Sciatic nerve (tissue), 2 donors: ENCODE results near the gene FAR1. TPM values are rescaled to one million over a fixed set of nuclear protein-coding genes. Genes with fewer than 3 reads are reported as not detected.
"Not testable (repeated sequence)": the region's sequence is repeated elsewhere in the genome, so short reads cannot be mapped to it uniquely, and the experiment has no call there.

Experiments
- ATAC-seq: fragments of 200-7000 bp; cut with Tn5 transposase; one replicate; pipeline ENCODE4 v1.9.1; 2020; ENCODE audit warnings: mild to moderate bottlenecking, moderate library complexity
- DNase-seq: peaks from one replicate; pipeline ENCODE4 v3.0.0-alpha.2; 2020; ENCODE audit warnings: low spot score
- intact Hi-C: fragments of 100-400 bp; cut with DNase I; formaldehyde crosslinking; loops from one replicate; pipeline ENCODE4 v1.14.2; 2022
- total RNA-seq: library from RNA; stranded (reverse); fragmentation: NEBNext Ultra II Directional; extraction: Animal tissue kit (Norgen Biotek cat#: 25700); gene quantifications from one replicate; pipeline ENCODE4 v1.2.1, GENCODE V29; 2021
- donor health status: DM: no; HTN: no; CAD: no.
- donor health status: DM: no; HTN: no; CAD: no.

The FAR1 gene
- 130 TPM for total RNA-seq

GRCh38 chr11:13668102-13668956 lies at the start of gene FAR1:
Gene FAR1, plus strand, starts transcription at chr11:13668668. Its CDS starts 26,098 bp downstream, at chr11:13694766.
- intact Hi-C loops = no loop called here
- DNase-seq (peak; percentile 98), ATAC-seq (peak; percentile 100)

GRCh38 chr11:13620063-13620462 lies 48.4 kb upstream of the FAR1 start:
- DNase-seq (no peak), ATAC-seq (no peak)
- intact Hi-C loops = no loop called here

- intact Hi-C loops, DNase-seq, ATAC-seq: not testable (repeated sequence)
Observed at GRCh38 chr11:13626818-13627217, 41.6 kb upstream of the FAR1 start.

GRCh38 chr11:13628634-13629033 lies 39.8 kb upstream of the FAR1 start:
- ATAC-seq, DNase-seq, intact Hi-C loops: not testable (repeated sequence)

- no peak for DNase-seq
- no peak for ATAC-seq
- intact Hi-C loops = no loop called here
Observed at GRCh38 chr11:13629779-13630178, 38.7 kb upstream of the FAR1 start.

- no peak for ATAC-seq
- intact Hi-C loops = no loop called here
- DNase-seq = no peak
Observed at GRCh38 chr11:13635290-13635689, 33.2 kb upstream of the FAR1 start.

GRCh38 chr11:13635804-13636203 lies 32.7 kb upstream of the FAR1 start:
- DNase-seq (no peak), ATAC-seq (no peak)
- intact Hi-C loops = no loop called here

- no peak for ATAC-seq
Observed at GRCh38 chr11:13637125-13638069, 31.1 kb upstream of the FAR1 start.

GRCh38 chr11:13638422-13638821 lies 30.0 kb upstream of the FAR1 start:
- intact Hi-C loops = no loop called here
- ATAC-seq (no peak), DNase-seq (no peak)

More at GRCh38 chr11:13637125-13638069, 31.1 kb upstream of the FAR1 start:
- no peak for DNase-seq
- intact Hi-C loops = no loop called here

- no peak for ATAC-seq
- DNase-seq = no peak
- intact Hi-C loops = no loop called here
Observed at GRCh38 chr11:13644997-13645687, 23.3 kb upstream of the FAR1 start.

- DNase-seq = no peak
- intact Hi-C loops = no loop called here
Observed at GRCh38 chr11:13647391-13647790, 21.1 kb upstream of the FAR1 start.

GRCh38 chr11:13649619-13650018 lies 18.8 kb upstream of the FAR1 start:
- ATAC-seq = no peak
- intact Hi-C loops = no loop called here
- DNase-seq = no peak

More at GRCh38 chr11:13647391-13647790, 21.1 kb upstream of the FAR1 start:
- no peak for ATAC-seq

- intact Hi-C loops, DNase-seq, ATAC-seq: not testable (repeated sequence)
Observed at GRCh38 chr11:13651515-13651914, 17.0 kb upstream of the FAR1 start.

GRCh38 chr11:13661074-13661623 lies 7.3 kb upstream of the FAR1 start:
- no peak for DNase-seq
- intact Hi-C loops = no loop called here
- no peak for ATAC-seq

GRCh38 chr11:13663631-13664071 lies 4.8 kb upstream of the FAR1 start:
- no peak for ATAC-seq
- intact Hi-C loops = no loop called here
- DNase-seq = no peak

- ATAC-seq = no peak
- intact Hi-C loops = no loop called here
Observed at GRCh38 chr11:13664351-13664750, 4.1 kb upstream of the FAR1 start.

GRCh38 chr11:13666708-13667107 lies 1.8 kb upstream of the FAR1 start:
- no peak for DNase-seq
- intact Hi-C loops = no loop called here
- no peak for ATAC-seq

More at GRCh38 chr11:13664351-13664750, 4.1 kb upstream of the FAR1 start:
- DNase-seq = no peak

GRCh38 chr11:13667245-13667644 lies 1.2 kb upstream of the FAR1 start:
- intact Hi-C loops = no loop called here
- ATAC-seq (no peak), DNase-seq (no peak)

GRCh38 chr11:13667795-13668101 lies 720 bp upstream of the FAR1 start:
- no peak for ATAC-seq
- DNase-seq = no peak
- intact Hi-C loops = no loop called here
